B cell (primary cell): ENCODE data around the gene MRPL14. TPM values are rescaled to one million over a fixed set of nuclear protein-coding genes. Genes with fewer than 3 reads are reported as not detected.

Source experiments
- ATAC-seq: fragments of 200-7000 bp; cut with Tn5 transposase; one replicate; pipeline ENCODE4 v1.10.0; 2021; ENCODE audit warnings: low read depth, mild to moderate bottlenecking, moderate number of reproducible peaks, moderate library complexity
- CTCF ChIA-PET: fragments of 350-600 bp; sonication (Branson Sonifier 250); formaldehyde crosslinking; loops from one replicate; lab custom pipeline; 2021; ENCODE audit warnings: antibody characterized with exemption, inconsistent platforms; lab: Charles Lee
- POLR2A ChIA-PET: fragments of 350-600 bp; sonication (Branson Sonifier 250); formaldehyde crosslinking; loops from one replicate; lab custom pipeline; 2021; ENCODE audit warnings: antibody characterized with exemption; lab: Charles Lee
- DNase-seq: peaks from one replicate; pipeline ENCODE4 v3.0.0; 2013
- H2AFZ ChIP-seq: 2 replicates; pipeline ENCODE4 v1.6.1; 2012; ENCODE audit warnings: mild to moderate bottlenecking, low read depth, low read length; ENCODE audit not compliant: insufficient read depth, poor library complexity, severe bottlenecking
- H3K27ac ChIP-seq, 2 donors: 1 replicate in 1 of 2; 2 replicates in 1 of 2; pipeline ENCODE4 v1.5.1; 2012 to 2013; ENCODE audit warnings: low read length in 2 of 2, mild to moderate bottlenecking in 2 of 2, moderate library complexity in 1 of 2
- H3K27me3 ChIP-seq, 4 experiments: fragments of 200-600 bp in 1 of 4; sonication (generic) in 1 of 4; replicated peaks in 1 of 4; 1 replicate in 2 of 4; 2 replicates in 2 of 4; pipeline versions ENCODE4 v1.6.1 to v1.7.0; 2013 to 2016; ENCODE audit warnings: low read length in 3 of 4, mild to moderate bottlenecking in 2 of 4, mixed read lengths in 1 of 4, moderate library complexity in 1 of 4; ENCODE audit not compliant: insufficient read depth in 4 of 4, control insufficient read depth in 3 of 4; ENCODE audit errors: control extremely low read depth in 1 of 4
- H3K36me3 ChIP-seq, 2 experiments: replicated peaks in 1 of 2; 1 replicate in 1 of 2; 2 replicates in 1 of 2; pipeline versions ENCODE4 v1.6.1 to v1.7.1; 2013; ENCODE audit warnings: low read length in 1 of 2; ENCODE audit not compliant: insufficient read depth in 2 of 2, control insufficient read depth in 1 of 2; ENCODE audit errors: control extremely low read depth in 1 of 2, extremely low read depth in 1 of 2
- H3K4me1 ChIP-seq, 2 donors: fragments of 200-600 bp in 1 of 2; sonication (generic) in 1 of 2; 1 replicate in 1 of 2; 2 replicates in 1 of 2; pipeline versions ENCODE4 v1.5.1 to v1.6.1; 2013 to 2017; ENCODE audit warnings: low read length in 2 of 2; ENCODE audit not compliant: control insufficient read depth in 2 of 2, insufficient read depth in 2 of 2
- H3K4me2 ChIP-seq: replicated peaks from 2 replicates; pipeline ENCODE3; 2012; ENCODE audit warnings: mild to moderate bottlenecking, low read depth, low read length; ENCODE audit not compliant: poor library complexity, severe bottlenecking
- H3K4me3 ChIP-seq, 5 experiments: fragments of 200-600 bp in 1 of 5; sonication (generic) in 1 of 5; 1 replicate in 3 of 5; 2 replicates in 2 of 5; pipeline versions ENCODE4 v1.5.1 to v1.7.0; 2011 to 2016; ENCODE audit warnings: low read length in 4 of 5, mild to moderate bottlenecking in 4 of 5, low read depth in 2 of 5, control low read depth in 1 of 5, moderate library complexity in 1 of 5; ENCODE audit not compliant: insufficient read depth in 1 of 5; ENCODE audit errors: control extremely low read depth in 1 of 5, extremely low read depth in 1 of 5
- H3K79me2 ChIP-seq: fragments of 200-600 bp; sonication (generic); one replicate; pipeline ENCODE4 v1.6.0; 2016; ENCODE audit warnings: low read length; ENCODE audit not compliant: control insufficient read depth, insufficient read depth
- H3K9ac ChIP-seq: fragments of 200-600 bp; sonication (generic); 2 replicates; pipeline ENCODE4 v1.6.1; 2017; ENCODE audit warnings: mild to moderate bottlenecking, low read length, moderate library complexity
- H3K9me3 ChIP-seq, 3 donors: one replicate each; pipeline versions ENCODE4 v1.6.1 to v1.7.1; 2013; ENCODE audit warnings: low read length in 2 of 3; ENCODE audit not compliant: control insufficient read depth in 2 of 3, insufficient read depth in 1 of 3; ENCODE audit errors: control extremely low read depth in 1 of 3
- H4K20me1 ChIP-seq: 2 replicates; pipeline ENCODE4 v1.6.0; 2012; ENCODE audit warnings: mild to moderate bottlenecking, low read length; ENCODE audit not compliant: insufficient read depth, control insufficient read depth, poor library complexity, severe bottlenecking
- H3K27ac Mint-ChIP-seq: one replicate; pipeline ENCODE4 v1.8.0; 2021; ENCODE audit warnings: mixed read lengths
- H3K27me3 Mint-ChIP-seq: one replicate; pipeline ENCODE4 v1.8.0; 2021; ENCODE audit warnings: mixed read lengths
- H3K4me1 Mint-ChIP-seq: one replicate; pipeline ENCODE4 v1.8.0; 2021; ENCODE audit warnings: mixed read lengths
- H3K4me3 Mint-ChIP-seq: one replicate; pipeline ENCODE4 v1.8.0; 2021; ENCODE audit warnings: mixed read lengths
- H3K9me3 Mint-ChIP-seq: one replicate; pipeline ENCODE4 v1.8.0; 2022; ENCODE audit warnings: mixed read lengths; ENCODE audit not compliant: insufficient read depth
- EZH2 ChIP-seq: IDR thresholded peaks from 2 replicates; pipeline ENCODE4 v1.6.1; 2012; ENCODE audit warnings: borderline replicate concordance, low read depth, mild to moderate bottlenecking, moderate library complexity, low read length; ENCODE audit not compliant: insufficient read depth, poor library complexity, severe bottlenecking
- WGBS: methylation state at CpG from one replicate; pipeline ENCODE4 v1.1.5; 2013; ENCODE audit warnings: missing lambda C conversion rate; ENCODE audit not compliant: insufficient coverage; 5-methylcytosine and 5-hydroxymethylcytosine counted together
- intact Hi-C: fragments of 100-400 bp; cut with micrococcal nuclease; formaldehyde crosslinking; loops from one replicate; pipeline ENCODE4 v1.10.0; 2022
- polyA plus RNA-seq: library from polyadenylated mRNA; depleted of rRNA; stranded (reverse); fragments of >200 nt; gene quantifications from 2 replicates; pipeline ENCODE4 v1.2.3, GENCODE V29; 2012
- total RNA-seq, 2 donors: library from RNA; stranded (reverse); fragments of 120-200 nt in 1 of 2; gene quantifications; 1 replicate in 1 of 2; 2 replicates in 1 of 2; pipeline versions ENCODE4 v1.2.3 to v1.2.4, GENCODE V29; 2013 to 2022
- TF ChIP-seq, protein P1 (sequence below): fragments of 200-600 bp; IDR thresholded peaks from one replicate; pipeline ENCODE4 v1.8.0; 2022; ENCODE audit warnings: antibody characterized with exemption, mild to moderate bottlenecking

Gene MRPL14
- total and polyA plus RNA-seq, 2 donors (not counting 1 experiment from before 2014, with no cell fraction given): 16.7 to 23.5 TPM

- Histone ChIP-seq H3K4me2 (peak overlapping the region; percentile 99), H4K20me1 (peaks cover 15% of the 10 kb centered on the region), H2AFZ (peak overlapping the region; percentile 82), H3K79me2 (peaks cover 51% of the 10 kb centered on the region), H3K9me3 (no peaks in the 10 kb centered on the region), H3K36me3 (no peaks in the 10 kb centered on the region), H3K4me3 (peak overlapping the region in 4 of 5 experiments; percentile 65 to 98 (median 87)), H3K4me1 (peaks cover 27 to 42% of the 10 kb centered on the region in 2 donors), H3K27ac (peak overlapping the region in 1 of 2 donors; percentile 60), H3K27me3 (no peaks in the 10 kb centered on the region), H3K9ac (peak overlapping the region; percentile 84)
- peak; percentile 8 for ATAC-seq
- TF ChIP-seq, protein P1, sequence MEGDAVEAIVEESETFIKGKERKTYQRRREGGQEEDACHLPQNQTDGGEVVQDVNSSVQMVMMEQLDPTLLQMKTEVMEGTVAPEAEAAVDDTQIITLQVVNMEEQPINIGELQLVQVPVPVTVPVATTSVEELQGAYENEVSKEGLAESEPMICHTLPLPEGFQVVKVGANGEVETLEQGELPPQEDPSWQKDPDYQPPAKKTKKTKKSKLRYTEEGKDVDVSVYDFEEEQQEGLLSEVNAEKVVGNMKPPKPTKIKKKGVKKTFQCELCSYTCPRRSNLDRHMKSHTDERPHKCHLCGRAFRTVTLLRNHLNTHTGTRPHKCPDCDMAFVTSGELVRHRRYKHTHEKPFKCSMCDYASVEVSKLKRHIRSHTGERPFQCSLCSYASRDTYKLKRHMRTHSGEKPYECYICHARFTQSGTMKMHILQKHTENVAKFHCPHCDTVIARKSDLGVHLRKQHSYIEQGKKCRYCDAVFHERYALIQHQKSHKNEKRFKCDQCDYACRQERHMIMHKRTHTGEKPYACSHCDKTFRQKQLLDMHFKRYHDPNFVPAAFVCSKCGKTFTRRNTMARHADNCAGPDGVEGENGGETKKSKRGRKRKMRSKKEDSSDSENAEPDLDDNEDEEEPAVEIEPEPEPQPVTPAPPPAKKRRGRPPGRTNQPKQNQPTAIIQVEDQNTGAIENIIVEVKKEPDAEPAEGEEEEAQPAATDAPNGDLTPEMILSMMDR: no peak
- TF ChIP-seq EZH2: no peak
- no peaks in the 10 kb centered on the region for H3K9me3 Mint-ChIP-seq
- H3K27ac Mint-ChIP-seq: peak overlapping the region; percentile 68
- DNase-seq: no peak
- H3K27me3 Mint-ChIP-seq: no peaks in the 10 kb centered on the region
- H3K4me1 Mint-ChIP-seq: peaks cover 47% of the 10 kb centered on the region
- peak overlapping the region; percentile 81 for H3K4me3 Mint-ChIP-seq
- POLR2A ChIA-PET: interaction anchor here (0.6 to 1.4 kb wide), 2 partner anchors 109 to 517 kb away, joined by 3 to 4 read pairs; no protein-coding TSS in a partner anchor
- CTCF ChIA-PET: interaction anchor here (0.6 to 2.2 kb wide), 3 partner anchors 32 to 424 kb away, joined by 3 to 6 read pairs (median 4); no protein-coding TSS in a partner anchor
- WGBS: 15% methylated on average over 48 of the region's 49 CpGs
- intact Hi-C loops: loop anchor here (5.0 kb wide), 3 partner anchors 119 to 551 kb away; partner anchors contain the start of genes HSP90AB1, POLH and XPO5
These were observed 1.0 kb upstream of the MRPL14 start for GRCh38 chr6:44128020-44128917.
